Measurements from ENCODE around the gene DPH5.
"Not testable (repeated sequence)": the region's sequence is repeated elsewhere in the genome, so short reads cannot be mapped to it uniquely, and the experiment has no call there.

DPH5 gene

DNA sequence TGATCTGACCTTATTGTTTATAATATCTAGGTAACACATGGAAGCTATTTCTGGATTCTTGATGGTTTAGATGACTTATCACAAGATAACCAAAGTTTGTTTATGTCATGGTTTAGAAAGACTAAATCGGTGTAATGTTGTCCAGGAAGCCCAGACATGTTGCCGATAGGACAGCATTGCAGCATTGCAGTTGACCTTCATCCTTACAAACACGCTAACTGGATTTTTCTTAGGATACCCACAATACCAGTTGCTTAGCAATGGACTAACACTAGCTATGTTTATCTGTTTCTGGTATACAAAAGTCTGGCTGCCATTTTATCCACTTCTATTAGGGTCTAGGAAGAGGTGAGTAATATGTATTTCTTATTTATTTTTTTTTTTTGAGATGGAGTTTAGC lies 11.7 kb upstream of the DPH5 start:
- TF ChIP-seq SUZ12 (IDR thresholded peaks at IDR 0.05) (no peak), TARDBP (IDR thresholded peaks at IDR 0.05) (no peak), BHLHE40 (IDR thresholded peaks at IDR 0.05; ENCODE audit: borderline replicate concordance) (no peak), NFRKB (IDR thresholded peaks at IDR 0.05) (no peak), HDGF (IDR thresholded peaks at IDR 0.05; ENCODE audit: borderline replicate concordance) (no peak), L3MBTL2 (conservative IDR thresholded peaks at IDR 0.05) (no peak), FOXK2 (IDR thresholded peaks at IDR 0.05) (no peak), ELF4 (IDR thresholded peaks at IDR 0.05) (no peak)
- ChIA-PET CTCF (no interaction called here), POLR2A (no interaction called here)
- DNase-seq (ENCODE audit: extremely low spot score), result no peak

- TF ChIP-seq BHLHE40 (IDR thresholded peaks at IDR 0.05; ENCODE audit: borderline replicate concordance) (no peak), SP1 (IDR thresholded peaks at IDR 0.05) (no peak), FOXM1 (IDR thresholded peaks at IDR 0.05; ENCODE audit: borderline replicate concordance) (no peak), SUZ12 (IDR thresholded peaks at IDR 0.05) (no peak), FOXK2 (IDR thresholded peaks at IDR 0.05) (no peak), L3MBTL2 (conservative IDR thresholded peaks at IDR 0.05) (no peak), ELF4 (IDR thresholded peaks at IDR 0.05) (no peak), TARDBP (IDR thresholded peaks at IDR 0.05) (no peak), HDGF (IDR thresholded peaks at IDR 0.05; ENCODE audit: borderline replicate concordance) (no peak), ARNT (IDR thresholded peaks at IDR 0.05) (no peak)
- TF ChIP-seq, protein P1, sequence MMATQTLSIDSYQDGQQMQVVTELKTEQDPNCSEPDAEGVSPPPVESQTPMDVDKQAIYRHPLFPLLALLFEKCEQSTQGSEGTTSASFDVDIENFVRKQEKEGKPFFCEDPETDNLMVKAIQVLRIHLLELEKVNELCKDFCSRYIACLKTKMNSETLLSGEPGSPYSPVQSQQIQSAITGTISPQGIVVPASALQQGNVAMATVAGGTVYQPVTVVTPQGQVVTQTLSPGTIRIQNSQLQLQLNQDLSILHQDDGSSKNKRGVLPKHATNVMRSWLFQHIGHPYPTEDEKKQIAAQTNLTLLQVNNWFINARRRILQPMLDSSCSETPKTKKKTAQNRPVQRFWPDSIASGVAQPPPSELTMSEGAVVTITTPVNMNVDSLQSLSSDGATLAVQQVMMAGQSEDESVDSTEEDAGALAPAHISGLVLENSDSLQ (IDR thresholded peaks at IDR 0.05), result no peak
- DNase-seq (ENCODE audit: extremely low spot score), result no peak
- ChIA-PET CTCF (no interaction called here), POLR2A (no interaction called here)
Observed at GRCh38 chr1:101033017-101033416, 7.4 kb upstream of the DPH5 start.

DNA sequence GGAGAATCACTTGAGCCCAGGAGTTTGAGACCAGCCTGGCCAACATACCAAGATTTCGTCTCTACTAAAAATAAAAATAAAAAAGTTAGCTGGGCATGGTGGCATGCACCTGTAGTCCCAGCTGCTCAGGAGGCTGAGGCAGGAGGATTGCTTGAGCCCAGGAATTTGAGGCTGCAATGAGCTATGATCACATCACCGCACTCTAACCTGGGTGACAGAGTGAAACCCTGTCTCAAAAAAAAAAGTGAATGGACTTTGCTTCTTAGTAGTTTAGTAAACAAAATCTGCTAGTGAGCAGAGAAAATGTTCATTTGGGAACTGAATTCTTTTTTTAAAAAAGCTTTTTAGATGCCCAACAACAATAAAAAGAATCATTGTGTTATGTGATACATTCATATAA lies 6.5 kb upstream of the DPH5 start:
- CTCF ChIA-PET; DNase-seq (ENCODE audit: extremely low spot score): not testable (repeated sequence)
- POLR2A ChIA-PET, result interaction anchor here (1.2 kb wide), 1 partner anchor 17 kb away, joined by 4 read pairs; no protein-coding TSS in a partner anchor

DNA sequence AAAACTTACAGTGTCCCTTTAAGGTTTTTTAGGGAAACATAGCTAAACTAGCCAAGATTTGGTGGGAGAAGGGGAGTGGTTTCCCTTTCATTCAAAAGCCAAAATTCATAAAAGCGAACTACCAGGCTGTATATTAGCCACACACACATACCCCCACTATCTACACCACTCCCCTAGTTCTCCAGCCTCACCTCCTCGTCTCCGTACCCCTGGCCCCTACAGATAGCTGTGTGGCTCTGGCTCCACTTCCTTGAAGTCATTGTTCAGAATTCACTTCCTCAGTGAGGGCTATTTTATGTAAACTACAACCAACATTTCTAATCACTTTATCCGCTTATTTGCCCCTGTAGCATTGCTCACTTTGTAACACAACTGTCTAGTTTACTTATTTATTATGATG lies 5.3 kb upstream of the DPH5 start:
- no peak for DNase-seq (ENCODE audit: extremely low spot score)
- ChIA-PET CTCF (no interaction called here), POLR2A (no interaction called here)
- TF ChIP-seq LEF1 (IDR thresholded peaks at IDR 0.05; ENCODE audit: borderline replicate concordance), result no peak
- TF ChIP-seq NFRKB (IDR thresholded peaks at IDR 0.05), result no peak
- TF ChIP-seq FOXA1 (IDR thresholded peaks at IDR 0.05), result no peak

DNA sequence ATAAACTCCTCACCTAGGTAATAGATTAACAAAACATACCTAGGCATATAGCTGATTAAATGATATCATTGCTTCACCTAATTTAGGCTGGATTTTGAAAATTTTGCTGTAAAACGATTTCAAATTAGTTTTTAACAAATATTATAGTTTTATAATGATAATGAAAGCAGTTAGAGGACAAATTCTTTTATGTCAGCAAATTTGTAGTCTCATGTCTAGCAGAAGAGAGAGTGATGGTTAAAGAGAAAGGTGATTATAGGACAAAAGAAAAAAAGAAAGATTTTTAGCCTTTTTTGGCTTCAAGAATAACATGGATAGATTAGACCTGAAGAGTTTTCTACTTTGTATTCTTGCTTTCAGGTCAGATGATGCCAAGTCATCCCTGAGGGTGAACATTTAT lies 3.6 kb upstream of the DPH5 start:
- ChIA-PET POLR2A (no interaction called here), CTCF (no interaction called here)
- no peak for DNase-seq (ENCODE audit: extremely low spot score)
- TF ChIP-seq LEF1 (IDR thresholded peaks at IDR 0.05; ENCODE audit: borderline replicate concordance), result no peak
- TF ChIP-seq CTBP1 (IDR thresholded peaks at IDR 0.05; ENCODE audit: borderline replicate concordance), result no peak
- no peak for TF ChIP-seq NFRKB (IDR thresholded peaks at IDR 0.05)
- TF ChIP-seq FOXK2 (IDR thresholded peaks at IDR 0.05), result no peak
- no peak for TF ChIP-seq ELF4 (IDR thresholded peaks at IDR 0.05)
- TF ChIP-seq SP1 (IDR thresholded peaks at IDR 0.05), result no peak
- TF ChIP-seq, protein P1 (IDR thresholded peaks at IDR 0.05), result no peak
- no peak for TF ChIP-seq FOXM1 (IDR thresholded peaks at IDR 0.05; ENCODE audit: borderline replicate concordance)
- TF ChIP-seq ARNT (IDR thresholded peaks at IDR 0.05), result no peak
- no peak for TF ChIP-seq FOXA1 (IDR thresholded peaks at IDR 0.05)
- TF ChIP-seq SUZ12 (IDR thresholded peaks at IDR 0.05), result no peak
- TF ChIP-seq ZNF384 (IDR thresholded peaks at IDR 0.05), result no peak
- TF ChIP-seq L3MBTL2 (conservative IDR thresholded peaks at IDR 0.05), result no peak

GRCh38 chr1:101028466-101028865 lies 2.9 kb upstream of the DPH5 start:
- POLR2A ChIA-PET, result no interaction called here

DNA sequence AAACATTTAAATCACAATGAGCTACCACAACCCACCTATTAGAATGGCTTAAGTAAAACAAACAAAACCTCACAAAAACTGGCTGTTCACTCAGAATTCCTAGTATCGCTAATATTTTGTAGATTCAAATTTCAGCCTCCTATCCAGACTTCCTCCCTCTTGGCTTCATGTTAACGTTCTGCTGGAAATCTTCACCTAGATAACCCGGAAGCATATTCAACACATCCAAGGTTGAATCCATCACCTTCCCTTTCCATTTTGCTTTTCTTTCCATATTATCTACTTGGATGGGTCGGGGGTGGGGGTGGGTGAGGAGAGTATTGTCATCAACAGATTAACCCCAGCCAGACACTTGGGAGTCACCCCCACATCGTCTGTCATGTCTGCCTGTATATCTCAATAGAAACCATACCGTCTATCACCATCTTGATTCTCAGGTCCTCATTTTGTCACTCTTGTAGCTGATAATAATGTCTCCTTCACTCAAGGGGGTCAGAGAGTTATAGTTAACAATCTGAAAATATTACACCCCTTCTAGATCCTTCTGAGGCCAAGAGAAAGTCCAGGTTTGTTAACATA lies 1.7 kb upstream of the DPH5 start:
- DNase-seq (ENCODE audit: extremely low spot score), result no peak
- CTCF ChIA-PET, result no interaction called here
- POLR2A ChIA-PET, result no interaction called here
- TF ChIP-seq NFRKB (IDR thresholded peaks at IDR 0.05) (no peak), TARDBP (IDR thresholded peaks at IDR 0.05) (no peak), HDGF (IDR thresholded peaks at IDR 0.05; ENCODE audit: borderline replicate concordance) (no peak), LEF1 (IDR thresholded peaks at IDR 0.05; ENCODE audit: borderline replicate concordance) (no peak)

More at GRCh38 chr1:101028466-101028865, 2.9 kb upstream of the DPH5 start:
- CTCF ChIA-PET, result no interaction called here
- DNase-seq (ENCODE audit: extremely low spot score), result no peak
- TF ChIP-seq TARDBP (IDR thresholded peaks at IDR 0.05), result no peak
- TF ChIP-seq ARNT (IDR thresholded peaks at IDR 0.05), result no peak
- no peak for TF ChIP-seq BHLHE40 (IDR thresholded peaks at IDR 0.05; ENCODE audit: borderline replicate concordance)
- TF ChIP-seq SP1 (IDR thresholded peaks at IDR 0.05), result no peak
- no peak for TF ChIP-seq HDGF (IDR thresholded peaks at IDR 0.05; ENCODE audit: borderline replicate concordance)
- no peak for TF ChIP-seq FOXM1 (IDR thresholded peaks at IDR 0.05; ENCODE audit: borderline replicate concordance)
- no peak for TF ChIP-seq ZNF384 (IDR thresholded peaks at IDR 0.05)
- TF ChIP-seq, protein P1 (IDR thresholded peaks at IDR 0.05), result no peak
- TF ChIP-seq NFRKB (IDR thresholded peaks at IDR 0.05), result no peak
- TF ChIP-seq SUZ12 (IDR thresholded peaks at IDR 0.05), result no peak
